ENCODE data around the gene AMIGO3. TPM values are rescaled to one million over a fixed set of nuclear protein-coding genes. Genes with fewer than 3 reads are reported as not detected.
A peak's percentile ranks its signal among the peaks of the same experiment; 100 is the strongest.

The AMIGO3 gene
- total and polyA plus RNA-seq, 2 experiments from 2014 or later, result 2.6 to 5.2 TPM

DNA sequence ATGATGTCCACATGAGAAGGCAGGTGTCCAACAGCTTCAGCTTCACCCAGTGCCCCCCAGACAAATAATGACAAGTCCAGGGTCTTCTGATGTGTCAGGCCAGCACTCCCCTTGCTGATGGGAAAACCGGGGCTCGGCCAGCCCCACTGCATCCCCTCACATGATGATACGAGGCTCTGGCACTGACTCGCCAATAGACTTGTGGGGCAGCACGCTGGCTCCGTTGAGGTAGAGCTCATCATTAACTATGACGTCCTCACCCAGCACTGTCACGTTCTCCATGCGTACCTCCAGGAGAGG lies 2.1 kb upstream of the AMIGO3 start:
- Histone ChIP-seq H3K27me3 (no peaks in the 10 kb centered on the region), H3K27ac (no peak overlapping the region), H3K4me3 (no peak overlapping the region), H3K36me3 (peaks cover 4% of the 10 kb centered on the region), H3K9me3 (ENCODE audit: low read depth) (no peaks in the 10 kb centered on the region), H3K4me1 (ENCODE audit: low read depth) (no peaks in the 10 kb centered on the region)
- DNase-seq (ENCODE audit: low read depth in 1 of 2, low spot score in 1 of 2), result no peak
- TF ChIP-seq, protein P1, sequence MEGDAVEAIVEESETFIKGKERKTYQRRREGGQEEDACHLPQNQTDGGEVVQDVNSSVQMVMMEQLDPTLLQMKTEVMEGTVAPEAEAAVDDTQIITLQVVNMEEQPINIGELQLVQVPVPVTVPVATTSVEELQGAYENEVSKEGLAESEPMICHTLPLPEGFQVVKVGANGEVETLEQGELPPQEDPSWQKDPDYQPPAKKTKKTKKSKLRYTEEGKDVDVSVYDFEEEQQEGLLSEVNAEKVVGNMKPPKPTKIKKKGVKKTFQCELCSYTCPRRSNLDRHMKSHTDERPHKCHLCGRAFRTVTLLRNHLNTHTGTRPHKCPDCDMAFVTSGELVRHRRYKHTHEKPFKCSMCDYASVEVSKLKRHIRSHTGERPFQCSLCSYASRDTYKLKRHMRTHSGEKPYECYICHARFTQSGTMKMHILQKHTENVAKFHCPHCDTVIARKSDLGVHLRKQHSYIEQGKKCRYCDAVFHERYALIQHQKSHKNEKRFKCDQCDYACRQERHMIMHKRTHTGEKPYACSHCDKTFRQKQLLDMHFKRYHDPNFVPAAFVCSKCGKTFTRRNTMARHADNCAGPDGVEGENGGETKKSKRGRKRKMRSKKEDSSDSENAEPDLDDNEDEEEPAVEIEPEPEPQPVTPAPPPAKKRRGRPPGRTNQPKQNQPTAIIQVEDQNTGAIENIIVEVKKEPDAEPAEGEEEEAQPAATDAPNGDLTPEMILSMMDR (IDR thresholded peaks at IDR 0.05; ENCODE audit: low read depth, low read length), result no peak

DNA sequence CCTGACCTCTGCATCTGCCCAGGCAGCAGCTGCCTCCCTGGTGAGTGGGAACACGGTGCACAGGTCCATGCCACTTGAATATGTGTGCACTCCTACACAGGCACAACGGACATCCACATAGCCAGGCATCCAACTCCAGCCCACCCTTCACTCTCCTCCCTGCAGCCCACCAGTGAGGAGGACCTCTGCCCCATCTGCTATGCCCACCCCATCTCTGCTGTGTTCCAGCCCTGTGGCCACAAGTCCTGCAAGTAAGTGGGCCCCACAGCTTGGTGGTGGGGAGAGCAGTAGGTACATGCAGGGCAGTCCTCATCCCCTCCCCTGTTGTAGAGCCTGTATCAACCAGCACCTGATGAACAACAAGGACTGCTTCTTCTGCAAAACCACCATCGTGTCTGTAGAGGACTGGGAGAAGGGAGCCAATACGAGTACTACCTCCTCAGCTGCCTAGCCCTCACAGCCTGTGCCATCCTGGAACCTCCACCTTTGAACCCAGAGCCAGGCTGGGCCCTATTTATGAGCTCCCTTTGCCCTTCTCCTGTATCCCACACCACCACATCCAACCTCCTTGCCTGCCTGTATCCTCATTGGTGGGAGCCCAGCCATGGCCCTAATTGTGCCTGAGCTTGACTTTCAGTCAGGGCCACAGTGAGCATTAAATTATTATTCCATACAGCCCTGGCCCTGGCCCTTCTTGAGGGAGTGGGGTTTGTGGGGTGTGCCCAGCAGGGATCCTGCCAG lies 1.5 kb upstream of the AMIGO3 start:
- H3K9me3 ChIP-seq (ENCODE audit: low read depth), result no peaks in the 10 kb centered on the region
- H3K36me3 ChIP-seq, result peaks cover 4% of the 10 kb centered on the region
- H3K27me3 ChIP-seq, result no peaks in the 10 kb centered on the region
- no peak overlapping the region for H3K27ac ChIP-seq
- no peak for DNase-seq (ENCODE audit: low read depth in 1 of 2, low spot score in 1 of 2)
- no peak overlapping the region for H3K4me3 ChIP-seq
- no peaks in the 10 kb centered on the region for H3K4me1 ChIP-seq (ENCODE audit: low read depth)
- TF ChIP-seq, protein P1 (IDR thresholded peaks at IDR 0.05; ENCODE audit: low read depth, low read length), result no peak

DNA sequence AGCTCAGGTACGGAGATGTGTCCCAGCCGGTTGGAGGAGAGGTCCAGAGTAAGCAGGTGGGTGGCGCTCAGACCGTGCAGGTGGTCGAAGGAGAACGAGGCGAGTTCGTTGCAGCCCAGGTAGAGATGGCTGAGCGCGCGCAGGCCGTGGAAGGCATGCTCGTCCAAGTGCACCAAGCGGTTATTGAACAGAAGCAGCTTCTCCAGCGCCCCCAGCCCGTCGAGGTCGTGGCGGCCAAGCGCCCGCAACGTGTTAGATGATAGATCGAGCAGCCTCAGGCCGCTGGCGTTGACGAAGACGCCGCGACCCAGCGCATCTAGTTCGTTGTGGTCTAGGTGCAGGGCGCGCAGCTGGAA lies 648 bp downstream of the AMIGO3 start:
- Histone ChIP-seq H3K9me3 (ENCODE audit: low read depth) (no peaks in the 10 kb centered on the region), H3K27ac (no peak overlapping the region), H3K4me1 (ENCODE audit: low read depth) (no peaks in the 10 kb centered on the region), H3K36me3 (peaks cover 4% of the 10 kb centered on the region), H3K27me3 (no peaks in the 10 kb centered on the region), H3K4me3 (peak overlapping the region; percentile 57)
- TF ChIP-seq, protein P1 (IDR thresholded peaks at IDR 0.05; ENCODE audit: low read depth, low read length), result no peak
- DNase-seq (ENCODE audit: low read depth in 1 of 2, low spot score in 1 of 2), result peak; percentile 11 to 22

DNA sequence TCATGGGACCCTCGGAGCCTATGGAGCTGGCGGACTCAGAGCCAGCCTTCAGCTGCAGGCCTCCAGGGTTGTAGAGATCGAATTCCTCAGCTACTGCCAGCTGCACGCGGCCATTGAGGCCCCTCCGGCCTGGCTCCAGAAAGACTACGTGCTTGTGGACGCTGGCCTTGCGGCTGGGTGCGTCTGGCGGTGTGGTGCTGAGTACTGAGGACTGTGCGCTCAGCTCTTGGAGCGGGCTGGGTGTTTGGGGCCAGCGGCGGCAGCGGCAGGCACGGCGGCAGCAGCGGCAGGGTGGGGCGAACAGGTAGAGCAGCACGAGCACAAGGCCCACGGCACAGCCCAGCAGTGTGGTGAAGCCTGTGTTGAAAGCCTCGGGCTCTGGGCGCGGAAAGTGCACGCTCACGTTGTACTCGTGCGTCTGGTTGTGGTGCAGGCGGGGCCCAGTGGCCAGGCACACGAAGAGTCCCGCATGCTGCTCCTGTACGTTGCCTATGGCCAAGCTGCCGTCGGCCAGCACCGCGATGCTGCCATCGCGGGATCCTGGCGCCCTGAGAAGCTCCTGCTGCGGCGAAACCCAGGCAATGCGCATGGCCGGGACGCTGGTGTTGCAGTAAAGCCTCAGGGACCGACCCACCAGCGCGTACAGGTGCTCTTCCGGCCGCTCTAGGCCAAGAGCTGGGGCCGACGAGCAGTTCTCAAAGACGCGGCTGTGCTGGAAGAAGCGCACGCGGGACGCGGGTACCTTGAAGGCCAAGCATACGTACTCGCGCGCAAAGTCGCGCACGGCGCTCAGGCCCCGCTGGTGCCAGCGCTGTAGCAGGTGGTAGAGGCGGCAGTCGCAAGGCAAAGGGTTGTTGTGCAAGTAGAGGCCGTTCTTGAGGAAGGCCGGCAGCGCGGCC lies 1.3 kb downstream of the AMIGO3 start:
- Histone ChIP-seq H3K4me1 (ENCODE audit: low read depth) (no peaks in the 10 kb centered on the region), H3K27ac (no peak overlapping the region), H3K36me3 (peaks cover 4% of the 10 kb centered on the region), H3K4me3 (no peak overlapping the region), H3K27me3 (no peaks in the 10 kb centered on the region), H3K9me3 (ENCODE audit: low read depth) (no peaks in the 10 kb centered on the region)
- TF ChIP-seq, protein P1 (IDR thresholded peaks at IDR 0.05; ENCODE audit: low read depth, low read length), result no peak
- no peak for DNase-seq (ENCODE audit: low read depth in 1 of 2, low spot score in 1 of 2)

DNA sequence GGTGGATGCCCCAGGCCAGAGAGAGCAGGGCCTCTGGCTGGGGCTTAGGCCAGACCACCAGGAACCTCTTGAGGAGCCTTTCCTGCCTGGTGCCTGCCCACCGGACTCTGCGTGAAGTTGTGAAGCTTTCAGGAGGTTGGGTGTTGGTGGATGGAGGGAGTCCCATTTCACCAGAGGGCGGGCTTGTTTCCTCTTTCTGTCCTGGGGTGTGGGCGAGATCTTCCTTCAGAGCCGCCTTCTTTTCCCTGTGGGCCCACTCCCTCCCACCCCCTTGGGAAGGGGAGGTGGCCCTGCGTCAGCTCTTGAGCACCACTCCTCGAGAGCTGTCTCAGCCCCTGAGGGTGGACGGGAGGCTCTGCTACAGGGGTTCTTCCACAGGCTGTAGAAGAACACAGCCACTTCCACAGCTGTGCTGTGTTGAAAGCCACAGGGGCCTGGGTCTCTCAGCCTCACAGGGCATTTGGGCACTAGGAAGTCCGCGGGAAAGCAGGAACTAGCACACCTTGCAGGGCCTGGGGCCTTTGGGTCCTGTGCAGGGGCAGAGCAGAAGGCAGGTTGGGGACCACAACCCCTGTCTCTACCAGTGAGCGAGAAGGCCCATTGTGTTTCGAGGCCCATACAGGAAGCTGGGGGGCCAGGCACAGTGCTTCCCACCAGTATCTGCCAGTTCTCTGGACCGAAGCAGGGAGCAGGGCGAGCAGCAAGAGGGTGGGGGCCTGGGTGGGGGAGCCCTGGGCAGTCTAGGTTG lies 2.1 kb downstream of the AMIGO3 start:
- no peaks in the 10 kb centered on the region for H3K4me1 ChIP-seq (ENCODE audit: low read depth)
- no peak overlapping the region for H3K4me3 ChIP-seq
- DNase-seq (ENCODE audit: low read depth in 1 of 2, low spot score in 1 of 2), result no peak
- TF ChIP-seq, protein P1 (IDR thresholded peaks at IDR 0.05; ENCODE audit: low read depth, low read length), result no peak
- peaks cover 4% of the 10 kb centered on the region for H3K36me3 ChIP-seq
- no peaks in the 10 kb centered on the region for H3K27me3 ChIP-seq
- H3K9me3 ChIP-seq (ENCODE audit: low read depth), result no peaks in the 10 kb centered on the region
- no peak overlapping the region for H3K27ac ChIP-seq
